ENCODE data around the gene GNAI2.
"Not testable (repeated sequence)": the region's sequence is repeated elsewhere in the genome, so short reads cannot be mapped to it uniquely, and the experiment has no call there.

GNAI2 gene

GRCh38 chr3:50266017-50266416, 30.0 kb downstream of the GNAI2 start:
- no peak for DNase-seq

GRCh38 chr3:50266836-50267235, 30.8 kb downstream of the GNAI2 start:
- no peak for DNase-seq

- no peak for DNase-seq
Measured at GRCh38 chr3:50267280-50267913, 31.4 kb downstream of the GNAI2 start.

GRCh38 chr3:50268276-50268675, 32.3 kb downstream of the GNAI2 start:
- no peak for DNase-seq

GRCh38 chr3:50268703-50269451, 32.9 kb downstream of the GNAI2 start, which contains the start of gene SEMA3B:
Gene SEMA3B, plus strand, starts transcription at chr3:50269147. Its CDS starts 94 bp downstream, at chr3:50269241.
- no peak for DNase-seq

- no peak for DNase-seq
Measured at GRCh38 chr3:50269460-50269859, 33.5 kb downstream of the GNAI2 start.

- no peak for DNase-seq
Measured at GRCh38 chr3:50269977-50270413, 34.0 kb downstream of the GNAI2 start.

GRCh38 chr3:50270422-50271224, 34.6 kb downstream of the GNAI2 start:
- no peak for DNase-seq

GRCh38 chr3:50271314-50271936, 35.4 kb downstream of the GNAI2 start:
- DNase-seq, result no peak

- not testable (repeated sequence) for DNase-seq
Measured at GRCh38 chr3:50272538-50272910, 36.5 kb downstream of the GNAI2 start.

GRCh38 chr3:50272911-50273688, 37.1 kb downstream of the GNAI2 start:
- DNase-seq, result peak; percentile 96

- no peak for DNase-seq
Measured at GRCh38 chr3:50273689-50274065, 37.7 kb downstream of the GNAI2 start.

GRCh38 chr3:50274371-50275104, 38.5 kb downstream of the GNAI2 start:
- DNase-seq, result peak; percentile 90

GRCh38 chr3:50275141-50275995, 39.4 kb downstream of the GNAI2 start:
- DNase-seq, result no peak

GRCh38 chr3:50275996-50276761, 40.2 kb downstream of the GNAI2 start:
- peak; percentile 73 for DNase-seq

- DNase-seq, result no peak
Measured at GRCh38 chr3:50276762-50277101, 40.7 kb downstream of the GNAI2 start.

GRCh38 chr3:50278123-50278879, 42.3 kb downstream of the GNAI2 start:
- no peak for DNase-seq

- no peak for DNase-seq
Measured at GRCh38 chr3:50278880-50279224, 42.8 kb downstream of the GNAI2 start, which contains the start of gene LSMEM2. Gene LSMEM2, plus strand, starts transcription at chr3:50279087. Its CDS starts 27 bp downstream, at chr3:50279114.
